HG03442 (cell line): Measurements from ENCODE around the gene LIN52.

Source experiments
- ATAC-seq: cut with Tn5 transposase; IDR thresholded peaks from one replicate; pipeline ENCODE4 v1.9.1; 2021; ENCODE audit warnings: mild to moderate bottlenecking, moderate library complexity; ENCODE audit not compliant: unreplicated experiment

LIN52 gene

GRCh38 chr14:74179856-74180255 lies 95.1 kb downstream of the LIN52 start:
- no peak for ATAC-seq

DNA sequence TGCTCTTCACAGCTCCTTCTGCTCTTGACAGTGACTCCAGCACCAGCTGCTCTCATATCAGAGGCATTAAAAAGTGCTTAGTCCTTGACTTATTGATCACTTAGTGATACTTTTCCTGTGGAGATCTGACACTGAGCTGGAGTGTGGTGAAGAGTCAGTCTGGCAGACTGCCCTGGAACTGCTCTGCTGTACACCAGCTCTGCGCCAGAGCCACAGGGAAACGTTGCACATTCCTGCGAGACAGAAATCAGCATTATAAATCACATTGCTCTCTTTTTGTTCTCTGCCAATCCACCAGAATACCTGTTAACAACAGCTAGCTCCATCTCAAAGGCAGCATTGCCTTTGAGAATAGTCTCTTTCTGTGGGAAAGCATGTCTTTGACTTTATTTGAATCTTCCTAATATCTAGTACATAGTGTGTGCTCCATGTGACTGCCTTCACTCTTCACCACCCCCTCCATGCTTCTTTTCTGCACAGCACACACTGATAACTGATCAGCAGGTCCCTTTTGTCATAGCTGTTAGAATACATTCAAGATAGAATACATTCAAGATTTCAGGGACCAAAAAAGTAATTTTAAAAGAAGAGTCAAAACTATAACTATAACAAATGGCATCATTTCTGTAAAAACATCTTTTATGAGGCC lies 106.3 kb downstream of the LIN52 start:
- ATAC-seq = no peak

DNA sequence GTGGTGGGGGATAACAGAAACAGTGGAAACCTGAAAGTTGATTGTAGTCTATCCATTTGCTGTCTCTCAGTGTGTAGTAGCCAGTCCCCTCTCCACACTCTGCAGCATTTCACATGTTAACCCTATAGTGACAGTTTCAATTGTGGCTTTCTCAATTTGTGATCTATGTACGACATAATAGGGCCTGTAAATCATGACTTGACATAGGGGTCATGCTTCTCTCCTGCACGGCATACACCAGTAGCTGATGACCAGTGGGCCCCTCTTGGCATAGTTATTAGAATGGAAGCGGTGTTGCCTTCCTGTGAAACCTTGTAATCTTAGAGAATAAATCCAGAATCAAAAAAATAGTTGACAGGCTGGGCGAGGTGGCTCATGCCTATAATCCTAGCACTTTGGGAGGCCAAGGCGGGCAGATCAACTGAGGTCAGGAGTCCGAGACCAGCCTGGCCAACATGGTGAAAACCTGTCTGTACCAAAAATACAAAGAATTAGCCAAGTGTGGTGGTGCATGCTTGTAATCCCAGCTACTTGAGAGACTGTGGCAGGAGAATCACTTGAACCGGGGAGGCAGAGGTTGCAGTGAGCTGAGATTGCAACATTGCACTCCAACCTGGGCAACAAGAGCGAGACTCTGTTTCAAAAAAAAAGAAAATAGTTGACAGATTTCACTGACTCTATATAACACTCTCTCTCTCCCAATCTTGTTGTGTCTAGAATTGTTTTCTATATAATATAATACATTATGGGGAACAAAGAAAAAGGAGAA lies 109.9 kb downstream of the LIN52 start:
- ATAC-seq = no peak

- ATAC-seq = no peak
These were observed 110.9 kb downstream of the LIN52 start for GRCh38 chr14:74195623-74196022.

GRCh38 chr14:74198441-74199234 lies 113.9 kb downstream of the LIN52 start:
- ATAC-seq = no peak

DNA sequence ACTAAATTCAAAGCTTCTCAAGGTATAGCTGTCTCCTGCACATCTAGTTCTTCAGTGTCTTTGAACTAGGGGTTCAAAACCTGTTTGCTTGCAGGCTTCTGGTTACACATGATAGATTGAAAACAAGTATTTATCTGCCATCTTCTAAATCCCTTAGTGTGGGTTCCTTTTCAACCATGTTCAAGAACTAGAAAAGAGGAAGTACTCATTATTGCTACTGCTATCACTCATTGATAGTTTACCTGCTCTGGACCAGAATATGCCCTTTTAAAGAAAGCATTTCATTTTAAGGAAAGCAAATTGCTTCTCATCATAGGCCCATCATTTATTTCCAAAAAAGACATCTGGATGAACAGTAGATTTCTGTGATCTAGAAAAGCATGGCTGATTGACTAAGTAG lies 117.4 kb downstream of the LIN52 start:
- ATAC-seq = no peak

GRCh38 chr14:74203639-74204038 lies 118.9 kb downstream of the LIN52 start:
- ATAC-seq = no peak

DNA sequence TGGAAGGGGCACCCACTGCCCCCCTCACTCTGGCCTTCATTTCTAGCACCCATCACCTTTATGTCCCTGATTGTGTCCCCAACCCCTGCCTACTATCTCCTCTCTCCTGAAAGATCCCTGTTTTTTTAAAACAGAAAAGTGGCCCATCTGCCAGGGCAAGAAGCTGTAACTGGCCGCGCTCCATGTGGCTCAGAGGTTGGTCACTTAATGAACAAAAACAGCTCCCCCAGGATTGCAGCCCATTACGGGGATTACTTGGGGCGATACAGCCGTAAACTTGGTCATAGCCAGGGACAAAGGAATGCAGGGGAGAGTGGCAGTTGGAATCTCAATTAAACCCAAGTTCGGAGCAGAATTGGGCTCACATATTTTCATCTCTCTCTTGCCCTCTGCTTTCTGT lies 119.7 kb downstream of the LIN52 start:
- ATAC-seq = no peak

GRCh38 chr14:74205882-74206281 lies 121.1 kb downstream of the LIN52 start:
- no peak for ATAC-seq

GRCh38 chr14:74207943-74208342 lies 123.2 kb downstream of the LIN52 start:
- no peak for ATAC-seq

- ATAC-seq = no peak
These were observed 123.9 kb downstream of the LIN52 start for GRCh38 chr14:74208642-74209041.

- ATAC-seq = no peak
These were observed 127.3 kb downstream of the LIN52 start for GRCh38 chr14:74211945-74212580.

DNA sequence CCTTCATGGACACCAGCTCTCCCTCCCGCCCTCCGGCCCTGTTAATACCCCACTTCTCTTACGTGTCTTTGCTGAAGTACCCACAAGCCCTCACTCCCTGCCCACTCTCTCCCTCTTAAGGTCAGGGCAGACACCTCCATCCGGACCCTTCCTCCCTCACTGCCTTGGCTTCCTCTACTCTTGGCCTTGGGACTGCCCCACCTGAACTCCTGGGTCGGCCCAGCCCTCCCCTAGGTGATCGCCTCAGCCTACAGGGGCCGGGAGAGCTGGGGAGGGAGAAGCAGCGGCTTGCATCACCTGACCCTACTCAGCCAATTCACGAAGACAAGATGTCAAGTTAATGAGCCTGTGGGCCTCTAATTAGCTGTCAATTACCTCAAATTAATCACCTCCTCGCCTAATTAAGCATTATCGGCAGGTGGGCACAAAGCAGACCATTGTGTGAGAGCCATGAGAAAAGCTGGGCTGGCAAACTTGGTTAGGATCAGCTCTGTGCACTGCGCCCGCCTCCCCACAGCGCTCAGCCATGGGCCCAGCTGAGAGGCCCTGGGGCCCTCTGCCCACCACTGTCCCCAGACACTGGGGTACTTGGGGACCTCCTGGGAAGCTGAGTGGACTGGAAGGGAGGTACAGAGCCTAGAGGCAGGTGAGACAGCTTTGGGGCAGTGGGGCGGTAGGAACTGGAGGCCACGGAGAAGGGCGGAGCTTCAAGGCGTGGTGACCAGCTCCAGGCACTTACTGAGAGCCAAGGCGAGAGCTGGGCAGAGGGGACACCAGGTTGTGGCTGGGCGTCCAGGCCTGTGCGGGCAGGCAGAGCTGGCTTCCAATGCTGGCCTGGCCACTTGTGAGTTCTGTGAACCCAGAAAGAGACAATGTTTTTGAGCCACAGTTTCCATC lies 129.4 kb downstream of the LIN52 start:
- ATAC-seq = no peak

GRCh38 chr14:74216671-74217070 lies 131.9 kb downstream of the LIN52 start:
- ATAC-seq = no peak

GRCh38 chr14:74217672-74218448 lies 133.1 kb downstream of the LIN52 start:
- ATAC-seq = no peak

GRCh38 chr14:74218462-74218861 lies 133.7 kb downstream of the LIN52 start:
- no peak for ATAC-seq

DNA sequence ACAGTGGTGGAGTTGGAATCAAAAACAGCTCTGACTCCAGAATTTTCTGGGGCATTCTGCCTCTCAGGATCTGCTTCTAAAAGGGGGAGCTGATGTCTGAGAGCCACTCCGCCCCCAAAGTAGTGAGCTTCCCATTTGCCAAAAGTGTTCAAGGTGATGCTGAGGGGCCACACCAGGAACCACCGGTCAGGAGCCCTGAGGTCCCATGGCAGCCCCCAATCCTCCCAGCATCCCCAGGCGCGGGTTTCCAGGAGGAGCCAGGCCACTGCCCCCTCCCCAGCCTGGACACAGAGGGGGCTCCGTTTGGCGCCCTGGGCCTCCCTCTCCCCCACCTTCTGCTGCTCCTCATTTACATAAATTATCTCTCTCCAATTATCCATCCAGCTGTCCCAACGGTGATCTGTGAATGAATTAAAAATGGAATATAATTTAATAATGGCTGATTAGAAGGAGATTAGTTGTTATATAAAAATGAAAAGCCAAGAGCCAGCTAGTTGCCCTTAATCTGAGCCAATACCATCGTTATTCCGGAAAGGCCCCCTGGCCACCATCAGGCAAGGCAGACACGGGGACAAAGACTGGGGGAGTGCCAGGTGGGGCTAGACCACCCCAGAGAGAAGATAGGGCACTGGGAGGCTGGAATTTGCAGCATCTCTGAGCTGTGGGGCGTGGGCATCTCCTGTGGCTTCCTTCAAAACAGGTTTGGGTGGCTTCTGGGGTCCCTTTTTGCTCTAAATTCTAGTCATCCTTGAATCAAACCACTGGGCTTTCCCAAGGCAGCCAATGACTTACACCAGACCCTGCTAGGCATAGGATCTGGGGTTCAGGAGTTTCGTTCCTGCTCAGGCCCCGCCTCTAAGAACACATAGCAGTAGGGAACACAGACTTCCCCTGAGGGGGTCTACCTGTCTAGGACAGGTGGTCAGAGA lies 134.8 kb downstream of the LIN52 start:
- ATAC-seq = no peak

GRCh38 chr14:74220991-74221390 lies 136.2 kb downstream of the LIN52 start:
- ATAC-seq = no peak
